Neural progenitor cell (in vitro differentiated cells): ENCODE results near the gene CDIP1. TPM values are rescaled to one million over a fixed set of nuclear protein-coding genes. Genes with fewer than 3 reads are reported as not detected.

Experiments used
- DNase-seq: peaks from one replicate; pipeline ENCODE4 v3.0.0-alpha.2; 2016; ENCODE audit warnings: low spot score
- H2AFZ ChIP-seq: fragments of 200-600 bp; sonication (generic); replicated peaks from 2 replicates; pipeline ENCODE4 v1.6.1; 2016; ENCODE audit warnings: antibody characterized with exemption
- H3F3A ChIP-seq: fragments of 200-600 bp; sonication (generic); 2 replicates; pipeline ENCODE4 v1.6.1; 2016; ENCODE audit warnings: antibody characterized with exemption, low read depth
- H3K27ac ChIP-seq: fragments of 200-600 bp; sonication (generic); 2 replicates; pipeline ENCODE4 v1.5.1; 2016; ENCODE audit warnings: mild to moderate bottlenecking
- H3K27me3 ChIP-seq: fragments of 200-600 bp; sonication (generic); 2 replicates; pipeline ENCODE4 v1.6.1; 2016; ENCODE audit warnings: mild to moderate bottlenecking, moderate library complexity
- H3K36me3 ChIP-seq: fragments of 200-600 bp; sonication (generic); 2 replicates; pipeline ENCODE4 v1.5.1; 2016
- H3K4me1 ChIP-seq: fragments of 200-600 bp; sonication (generic); 2 replicates; pipeline ENCODE4 v1.6.1; 2016; ENCODE audit warnings: mixed run types
- H3K4me2 ChIP-seq: fragments of 200-600 bp; sonication (generic); 2 replicates; pipeline ENCODE4 v1.6.1; 2016
- H3K4me3 ChIP-seq: fragments of 200-600 bp; sonication (generic); 2 replicates; pipeline ENCODE4 v1.5.1; 2016
- H3K79me2 ChIP-seq: fragments of 200-600 bp; sonication (generic); 2 replicates; pipeline ENCODE4 v1.6.1; 2016; ENCODE audit warnings: low read depth
- H3K9ac ChIP-seq: fragments of 200-600 bp; sonication (generic); 2 replicates; pipeline ENCODE4 v1.6.1; 2016
- H3K9me3 ChIP-seq: fragments of 200-600 bp; sonication (generic); 2 replicates; pipeline ENCODE4 v1.5.1; 2016; ENCODE audit warnings: low read depth
- H4K20me1 ChIP-seq: fragments of 200-600 bp; sonication (generic); 2 replicates; pipeline ENCODE4 v1.6.1; 2016; ENCODE audit warnings: low read depth
- H3K27ac Mint-ChIP-seq: 3 replicates; pipeline ENCODE4 v1.8.0; 2021; ENCODE audit warnings: mixed read lengths
- H3K27me3 Mint-ChIP-seq: 2 replicates; pipeline ENCODE4 v1.8.0; 2022; ENCODE audit warnings: low read depth, mild to moderate bottlenecking, inconsistent platforms, moderate library complexity, mixed read lengths; ENCODE audit not compliant: insufficient read depth
- H3K36me3 Mint-ChIP-seq: 3 replicates; pipeline ENCODE4 v1.8.0; 2021; ENCODE audit warnings: mixed read lengths
- H3K4me1 Mint-ChIP-seq: 3 replicates; pipeline ENCODE4 v1.8.0; 2021; ENCODE audit warnings: mixed read lengths
- H3K4me3 Mint-ChIP-seq: 3 replicates; pipeline ENCODE4 v1.8.0; 2021; ENCODE audit warnings: mild to moderate bottlenecking, moderate library complexity, mixed read lengths
- H3K9me3 Mint-ChIP-seq: 3 replicates; pipeline ENCODE4 v1.8.0; 2020; ENCODE audit warnings: mixed read lengths
- CTCF ChIP-seq: fragments of 200-600 bp; sonication (generic); IDR thresholded peaks from 2 replicates; pipeline ENCODE4 v1.5.1; 2017; ENCODE audit warnings: antibody characterized with exemption, mild to moderate bottlenecking
- EZH2 ChIP-seq: fragments of 200-600 bp; sonication (generic); IDR thresholded peaks from 2 replicates; pipeline ENCODE4 v1.6.1; 2017; ENCODE audit warnings: antibody characterized with exemption, mild to moderate bottlenecking, moderate library complexity
- EZH2phosphoT487 ChIP-seq: fragments of 200-600 bp; sonication (generic); IDR thresholded peaks from 2 replicates; pipeline ENCODE4 v1.6.1; 2017; ENCODE audit warnings: antibody characterized with exemption
- total RNA-seq: library from RNA; depleted of rRNA; stranded (reverse); fragments of >200 nt; gene quantifications from 2 replicates; pipeline ENCODE4 v1.2.3, GENCODE V29; 2015; ENCODE audit warnings: low replicate concordance

CDIP1 gene
- total RNA-seq, 1 donor from 2014 or later, result 13.1 TPM

DNA sequence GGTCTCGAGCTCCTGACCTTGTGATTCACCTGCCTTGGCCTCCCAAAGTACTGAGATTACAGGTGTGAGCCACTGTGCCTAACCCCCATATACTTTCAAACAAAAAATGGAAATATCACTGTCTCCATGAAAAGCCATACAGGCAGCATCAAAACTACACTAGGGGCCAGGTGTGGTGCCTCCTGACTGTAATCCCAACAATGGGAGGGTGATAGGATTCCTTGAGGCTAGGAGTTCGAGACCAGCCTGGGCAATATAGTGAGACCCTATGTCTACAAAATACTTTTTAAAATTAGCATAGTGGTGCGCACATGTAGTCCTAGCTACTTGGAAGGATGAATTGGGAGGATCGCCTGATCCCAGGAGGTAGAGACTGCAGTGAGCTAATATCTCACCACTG lies 46.7 kb downstream of the CDIP1 start:
- H3K27me3 Mint-ChIP-seq, result no peaks in the 10 kb centered on the region
- no peak overlapping the region for H3K27ac Mint-ChIP-seq
- TF ChIP-seq EZH2phosphoT487 (no peak), EZH2 (no peak), CTCF (no peak)
- no peaks in the 10 kb centered on the region for H3K4me1 Mint-ChIP-seq
- no peak for DNase-seq
- Histone ChIP-seq H3K79me2 (no peaks in the 10 kb centered on the region), H2AFZ (no peak overlapping the region), H3K4me1 (no peaks in the 10 kb centered on the region), H4K20me1 (no peaks in the 10 kb centered on the region), H3K9ac (no peak overlapping the region), H3K9me3 (no peaks in the 10 kb centered on the region), H3K4me2 (no peak overlapping the region), H3K27me3 (no peaks in the 10 kb centered on the region), H3K36me3 (no peaks in the 10 kb centered on the region), H3F3A (no peaks in the 10 kb centered on the region), H3K27ac (no peak overlapping the region), H3K4me3 (no peak overlapping the region)
- no peaks in the 10 kb centered on the region for H3K9me3 Mint-ChIP-seq
- H3K36me3 Mint-ChIP-seq, result no peaks in the 10 kb centered on the region
- H3K4me3 Mint-ChIP-seq, result no peak overlapping the region

- Histone ChIP-seq H3K9me3 (no peaks in the 10 kb centered on the region), H3K27me3 (no peaks in the 10 kb centered on the region), H3K4me3 (no peak overlapping the region), H3K4me1 (no peaks in the 10 kb centered on the region), H2AFZ (no peak overlapping the region), H3K36me3 (no peaks in the 10 kb centered on the region), H4K20me1 (no peaks in the 10 kb centered on the region), H3K9ac (no peak overlapping the region), H3F3A (peaks cover 7% of the 10 kb centered on the region), H3K79me2 (no peaks in the 10 kb centered on the region), H3K4me2 (no peak overlapping the region), H3K27ac (no peak overlapping the region)
- Mint-ChIP-seq H3K36me3 (no peaks in the 10 kb centered on the region), H3K4me1 (no peaks in the 10 kb centered on the region), H3K9me3 (no peaks in the 10 kb centered on the region), H3K4me3 (no peak overlapping the region), H3K27me3 (no peaks in the 10 kb centered on the region), H3K27ac (no peak overlapping the region)
- TF ChIP-seq EZH2phosphoT487 (no peak), CTCF (no peak), EZH2 (no peak)
- no peak for DNase-seq
Observed at GRCh38 chr16:4489030-4489429, 49.5 kb downstream of the CDIP1 start.

GRCh38 chr16:4488499-4488967 lies 50.0 kb downstream of the CDIP1 start:
- no peak overlapping the region for H3K4me3 Mint-ChIP-seq
- H3K9me3 Mint-ChIP-seq, result no peaks in the 10 kb centered on the region
- Histone ChIP-seq H3K9me3 (no peaks in the 10 kb centered on the region), H3K27me3 (no peaks in the 10 kb centered on the region), H3K4me3 (no peak overlapping the region), H4K20me1 (no peaks in the 10 kb centered on the region), H3K79me2 (no peaks in the 10 kb centered on the region), H3K27ac (no peak overlapping the region), H2AFZ (no peak overlapping the region), H3K4me2 (no peak overlapping the region), H3K4me1 (no peaks in the 10 kb centered on the region), H3K9ac (no peak overlapping the region), H3F3A (peaks cover 7% of the 10 kb centered on the region), H3K36me3 (no peaks in the 10 kb centered on the region)
- TF ChIP-seq EZH2phosphoT487 (no peak), CTCF (no peak), EZH2 (no peak)
- no peak overlapping the region for H3K27ac Mint-ChIP-seq
- DNase-seq, result no peak
- H3K4me1 Mint-ChIP-seq, result no peaks in the 10 kb centered on the region
- H3K36me3 Mint-ChIP-seq, result no peaks in the 10 kb centered on the region
- no peaks in the 10 kb centered on the region for H3K27me3 Mint-ChIP-seq
